ENCODE results near the gene LSG1.

LSG1 gene

GRCh38 chr3:194617827-194618226, 54.2 kb downstream of the LSG1 start:
- Histone ChIP-seq H3K9me3 (no peaks in the 10 kb centered on the region), H3K27ac (no peak overlapping the region), H3K27me3 (no peaks in the 10 kb centered on the region), H3K4me3 (ENCODE audit: low read depth in 1 of 2, low read length in 1 of 2) (no peak overlapping the region), H3K36me3 (no peaks in the 10 kb centered on the region), H3K4me1 (ENCODE audit: control insufficient read depth in 1 of 2, insufficient read depth in 1 of 2, low read depth in 1 of 2, low read length in 1 of 2) (peaks cover 4% of the 10 kb centered on the region in 2 experiments)
- TF ChIP-seq CTCF (IDR thresholded peaks at IDR 0.05): no peak

- Histone ChIP-seq H3K27me3 (no peaks in the 10 kb centered on the region), H3K4me3 (ENCODE audit: low read depth in 1 of 2, low read length in 1 of 2) (no peak overlapping the region), H3K36me3 (no peaks in the 10 kb centered on the region), H3K4me1 (ENCODE audit: control insufficient read depth in 1 of 2, insufficient read depth in 1 of 2, low read depth in 1 of 2, low read length in 1 of 2) (peaks cover 4% of the 10 kb centered on the region in 2 experiments), H3K27ac (no peak overlapping the region), H3K9me3 (no peaks in the 10 kb centered on the region)
- TF ChIP-seq CTCF (IDR thresholded peaks at IDR 0.05): no peak
These were observed 54.8 kb downstream of the LSG1 start for GRCh38 chr3:194617143-194617671.

GRCh38 chr3:194615226-194615625, 56.8 kb downstream of the LSG1 start:
- Histone ChIP-seq H3K27me3 (no peaks in the 10 kb centered on the region), H3K4me1 (ENCODE audit: control insufficient read depth in 1 of 2, insufficient read depth in 1 of 2, low read depth in 1 of 2, low read length in 1 of 2) (no peaks in the 10 kb centered on the region), H3K27ac (no peak overlapping the region), H3K9me3 (no peaks in the 10 kb centered on the region), H3K36me3 (no peaks in the 10 kb centered on the region), H3K4me3 (ENCODE audit: low read depth in 1 of 2, low read length in 1 of 2) (no peak overlapping the region)
- TF ChIP-seq CTCF (IDR thresholded peaks at IDR 0.05): no peak

- no peak for TF ChIP-seq CTCF (IDR thresholded peaks at IDR 0.05)
These were observed 59.8 kb downstream of the LSG1 start for GRCh38 chr3:194612221-194612620.

GRCh38 chr3:194610689-194611088, 61.3 kb downstream of the LSG1 start:
- no peak for TF ChIP-seq CTCF (IDR thresholded peaks at IDR 0.05)
- Histone ChIP-seq H3K9me3 (no peaks in the 10 kb centered on the region), H3K27ac (no peak overlapping the region), H3K4me3 (ENCODE audit: low read depth in 1 of 2, low read length in 1 of 2) (no peak overlapping the region), H3K27me3 (no peaks in the 10 kb centered on the region), H3K4me1 (ENCODE audit: control insufficient read depth in 1 of 2, insufficient read depth in 1 of 2, low read depth in 1 of 2, low read length in 1 of 2) (no peaks in the 10 kb centered on the region), H3K36me3 (no peaks in the 10 kb centered on the region)

More at GRCh38 chr3:194612221-194612620, 59.8 kb downstream of the LSG1 start:
- Histone ChIP-seq H3K4me1 (ENCODE audit: control insufficient read depth in 1 of 2, insufficient read depth in 1 of 2, low read depth in 1 of 2, low read length in 1 of 2) (no peaks in the 10 kb centered on the region), H3K27ac (no peak overlapping the region), H3K36me3 (no peaks in the 10 kb centered on the region), H3K9me3 (no peaks in the 10 kb centered on the region), H3K4me3 (ENCODE audit: low read depth in 1 of 2, low read length in 1 of 2) (no peak overlapping the region), H3K27me3 (no peaks in the 10 kb centered on the region)

- no peak overlapping the region for H3K4me3 ChIP-seq (ENCODE audit: low read depth in 1 of 2, low read length in 1 of 2)
- TF ChIP-seq CTCF (IDR thresholded peaks at IDR 0.05): no peak
These were observed 62.4 kb downstream of the LSG1 start for GRCh38 chr3:194609601-194610000.

More at GRCh38 chr3:194609601-194610000, 62.4 kb downstream of the LSG1 start:
- H3K36me3 ChIP-seq: no peaks in the 10 kb centered on the region
- H3K4me1 ChIP-seq (ENCODE audit: control insufficient read depth in 1 of 2, insufficient read depth in 1 of 2, low read depth in 1 of 2, low read length in 1 of 2): no peaks in the 10 kb centered on the region
- no peaks in the 10 kb centered on the region for H3K9me3 ChIP-seq
- no peak overlapping the region for H3K27ac ChIP-seq
- no peaks in the 10 kb centered on the region for H3K27me3 ChIP-seq

Measured in neutrophil (primary cell).